ENCODE results near the gene DCLRE1C. TPM values are rescaled to one million over a fixed set of nuclear protein-coding genes. Genes with fewer than 3 reads are reported as not detected.
A peak's percentile ranks its signal among the peaks of the same experiment; 100 is the strongest.

Gene DCLRE1C
- total and polyA plus RNA-seq, 2 donors (not counting 1 experiment from before 2014, with no cell fraction given) = 24.0 to 61.8 TPM

DNA sequence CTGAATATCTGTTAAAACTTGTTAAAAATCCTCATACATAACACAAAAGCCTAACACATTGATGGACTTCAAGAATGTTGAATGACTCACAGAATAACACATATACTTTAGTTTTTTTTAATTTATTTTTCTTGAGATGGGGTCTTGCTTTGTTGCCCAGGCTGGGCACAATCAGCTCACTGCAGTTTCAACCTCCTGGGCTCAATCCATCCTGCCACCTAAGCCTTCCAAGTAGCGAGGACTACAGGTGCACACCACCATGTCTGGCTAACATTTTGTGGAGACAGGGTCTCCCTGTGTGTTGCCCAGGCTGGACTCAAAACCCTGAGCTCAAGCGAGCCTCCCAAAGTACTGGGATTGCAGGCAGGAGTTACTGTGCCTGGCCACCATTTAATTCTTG, 47.1 kb downstream of the DCLRE1C start:
- Mint-ChIP-seq H3K4me3 (no peak overlapping the region), H3K27ac (no peak overlapping the region), H3K9me3 (ENCODE audit: insufficient read depth) (no peaks in the 10 kb centered on the region), H3K4me1 (peaks cover 6% of the 10 kb centered on the region), H3K27me3 (no peaks in the 10 kb centered on the region)
- 100% methylated on average over 2 of the region's 2 CpGs for WGBS (ENCODE audit: insufficient coverage)
- TF ChIP-seq EZH2 (IDR thresholded peaks at IDR 0.05; ENCODE audit: borderline replicate concordance, insufficient read depth, low read depth, low read length, poor library complexity, severe bottlenecking) = no peak
- TF ChIP-seq, protein P1, sequence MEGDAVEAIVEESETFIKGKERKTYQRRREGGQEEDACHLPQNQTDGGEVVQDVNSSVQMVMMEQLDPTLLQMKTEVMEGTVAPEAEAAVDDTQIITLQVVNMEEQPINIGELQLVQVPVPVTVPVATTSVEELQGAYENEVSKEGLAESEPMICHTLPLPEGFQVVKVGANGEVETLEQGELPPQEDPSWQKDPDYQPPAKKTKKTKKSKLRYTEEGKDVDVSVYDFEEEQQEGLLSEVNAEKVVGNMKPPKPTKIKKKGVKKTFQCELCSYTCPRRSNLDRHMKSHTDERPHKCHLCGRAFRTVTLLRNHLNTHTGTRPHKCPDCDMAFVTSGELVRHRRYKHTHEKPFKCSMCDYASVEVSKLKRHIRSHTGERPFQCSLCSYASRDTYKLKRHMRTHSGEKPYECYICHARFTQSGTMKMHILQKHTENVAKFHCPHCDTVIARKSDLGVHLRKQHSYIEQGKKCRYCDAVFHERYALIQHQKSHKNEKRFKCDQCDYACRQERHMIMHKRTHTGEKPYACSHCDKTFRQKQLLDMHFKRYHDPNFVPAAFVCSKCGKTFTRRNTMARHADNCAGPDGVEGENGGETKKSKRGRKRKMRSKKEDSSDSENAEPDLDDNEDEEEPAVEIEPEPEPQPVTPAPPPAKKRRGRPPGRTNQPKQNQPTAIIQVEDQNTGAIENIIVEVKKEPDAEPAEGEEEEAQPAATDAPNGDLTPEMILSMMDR (IDR thresholded peaks at IDR 0.05) = no peak
- no peaks in the 10 kb centered on the region for H3K9me3 ChIP-seq (ENCODE audit: control extremely low read depth in 1 of 3, control insufficient read depth in 2 of 3, insufficient read depth in 1 of 3, low read length in 2 of 3)
- ATAC-seq (ENCODE audit: low read depth) = no peak
- ChIA-PET CTCF (interaction anchor here (1.0 kb wide), 1 partner anchor 25 kb away, joined by 3 read pairs; no protein-coding TSS in a partner anchor), POLR2A (no interaction called here)
- H3K36me3 ChIP-seq (replicated peaks in 1 of 2; ENCODE audit: control extremely low read depth in 1 of 2, control insufficient read depth in 1 of 2, extremely low read depth in 1 of 2, insufficient read depth in 2 of 2, low read length in 1 of 2) = peaks cover 6 to 46% of the 10 kb centered on the region in 2 experiments
- no peaks in the 10 kb centered on the region for H4K20me1 ChIP-seq (ENCODE audit: control insufficient read depth, insufficient read depth, low read length, poor library complexity, severe bottlenecking)
- no peak overlapping the region for H2AFZ ChIP-seq (ENCODE audit: insufficient read depth, low read depth, low read length, poor library complexity, severe bottlenecking)
- no peaks in the 10 kb centered on the region for H3K4me1 ChIP-seq (ENCODE audit: control insufficient read depth in 2 of 2, insufficient read depth in 2 of 2, low read length in 2 of 2)
- H3K4me3 ChIP-seq (ENCODE audit: control extremely low read depth in 1 of 5, extremely low read depth in 1 of 5, insufficient read depth in 1 of 5, low read depth in 2 of 5, low read length in 4 of 5) = no peak overlapping the region
- no peak for DNase-seq
- no peaks in the 10 kb centered on the region for H3K27me3 ChIP-seq (replicated peaks in 1 of 4; ENCODE audit: control extremely low read depth in 1 of 4, control insufficient read depth in 3 of 4, insufficient read depth in 4 of 4, low read length in 3 of 4)
- intact Hi-C loops (cut with micrococcal nuclease) = no loop called here
- no peak overlapping the region for H3K4me2 ChIP-seq (replicated peaks; ENCODE audit: low read depth, low read length, poor library complexity, severe bottlenecking)
- no peaks in the 10 kb centered on the region for H3K79me2 ChIP-seq (ENCODE audit: control insufficient read depth, insufficient read depth, low read length)
- H3K27ac ChIP-seq (ENCODE audit: low read length in 2 of 2) = no peak overlapping the region
- H3K9ac ChIP-seq (ENCODE audit: low read length) = no peak overlapping the region

GRCh38 chr10:14905890-14906289, 48.0 kb downstream of the DCLRE1C start:
- DNase-seq (no peak), ATAC-seq (ENCODE audit: low read depth) (no peak)
- H3K4me1 ChIP-seq (ENCODE audit: control insufficient read depth in 2 of 2, insufficient read depth in 2 of 2, low read length in 2 of 2) = no peaks in the 10 kb centered on the region
- H3K9ac ChIP-seq (ENCODE audit: low read length) = no peak overlapping the region
- Mint-ChIP-seq H3K4me1 (peaks cover 6% of the 10 kb centered on the region), H3K27ac (peak overlapping the region; percentile 78), H3K27me3 (no peaks in the 10 kb centered on the region), H3K9me3 (ENCODE audit: insufficient read depth) (no peaks in the 10 kb centered on the region), H3K4me3 (no peak overlapping the region)
- TF ChIP-seq, protein P1 (IDR thresholded peaks at IDR 0.05) = no peak
- TF ChIP-seq EZH2 (IDR thresholded peaks at IDR 0.05; ENCODE audit: borderline replicate concordance, insufficient read depth, low read depth, low read length, poor library complexity, severe bottlenecking) = no peak
- ChIA-PET POLR2A (no interaction called here), CTCF (interaction anchor here (1.2 to 1.4 kb wide), 5 partner anchors 9 to 66 kb away, joined by 3 to 5 read pairs (median 4); partner anchors contain the start of gene DCLRE1C)
- H3K79me2 ChIP-seq (ENCODE audit: control insufficient read depth, insufficient read depth, low read length) = no peaks in the 10 kb centered on the region
- no peaks in the 10 kb centered on the region for H3K9me3 ChIP-seq (ENCODE audit: control extremely low read depth in 1 of 3, control insufficient read depth in 2 of 3, insufficient read depth in 1 of 3, low read length in 2 of 3)
- WGBS (ENCODE audit: insufficient coverage) = 83% methylated on average over 2 of the region's 2 CpGs
- H2AFZ ChIP-seq (ENCODE audit: insufficient read depth, low read depth, low read length, poor library complexity, severe bottlenecking) = no peak overlapping the region
- peak overlapping the region in 1 of 2 donors; percentile 52 for H3K27ac ChIP-seq (ENCODE audit: low read length in 2 of 2)
- H4K20me1 ChIP-seq (ENCODE audit: control insufficient read depth, insufficient read depth, low read length, poor library complexity, severe bottlenecking) = no peaks in the 10 kb centered on the region
- peaks cover 6 to 38% of the 10 kb centered on the region in 2 experiments for H3K36me3 ChIP-seq (replicated peaks in 1 of 2; ENCODE audit: control extremely low read depth in 1 of 2, control insufficient read depth in 1 of 2, extremely low read depth in 1 of 2, insufficient read depth in 2 of 2, low read length in 1 of 2)
- H3K4me3 ChIP-seq (ENCODE audit: control extremely low read depth in 1 of 5, extremely low read depth in 1 of 5, insufficient read depth in 1 of 5, low read depth in 2 of 5, low read length in 4 of 5) = no peak overlapping the region
- H3K27me3 ChIP-seq (replicated peaks in 1 of 4; ENCODE audit: control extremely low read depth in 1 of 4, control insufficient read depth in 3 of 4, insufficient read depth in 4 of 4, low read length in 3 of 4) = no peaks in the 10 kb centered on the region
- H3K4me2 ChIP-seq (replicated peaks; ENCODE audit: low read depth, low read length, poor library complexity, severe bottlenecking) = no peak overlapping the region
- intact Hi-C loops (cut with micrococcal nuclease) = no loop called here

Data from B cell (primary cell).